HEK293 (cell line): ENCODE results near the gene EDAR.

Experiments used
- FEZF1 ChIP-seq: fragments of 450-650 bp; formaldehyde crosslinking; IDR thresholded peaks from 2 replicates; pipeline ENCODE4 v1.5.1; 2016; ENCODE audit warnings: missing biosample characterization, missing genetic modification characterization
- GLI2 ChIP-seq: fragments of 450-650 bp; formaldehyde crosslinking; IDR thresholded peaks from 2 replicates; pipeline ENCODE4; 2017; ENCODE audit warnings: missing biosample characterization, missing genetic modification characterization, low read depth, borderline replicate concordance
- GLIS1 ChIP-seq: fragments of 450-650 bp; formaldehyde crosslinking; IDR thresholded peaks from 2 replicates; pipeline ENCODE4 v1.5.1; 2016; ENCODE audit warnings: missing biosample characterization, missing genetic modification characterization
- HIC1 ChIP-seq: fragments of 450-650 bp; formaldehyde crosslinking; IDR thresholded peaks from 2 replicates; pipeline ENCODE4 v1.5.1; 2016; ENCODE audit warnings: missing biosample characterization, missing genetic modification characterization
- IKZF3 ChIP-seq: fragments of 450-650 bp; IDR thresholded peaks from 2 replicates; pipeline ENCODE4 v1.5.0; 2018; ENCODE audit warnings: missing biosample characterization, mild to moderate bottlenecking, missing genetic modification characterization, moderate library complexity
- INSM2 ChIP-seq: fragments of 450-650 bp; formaldehyde crosslinking; IDR thresholded peaks from 2 replicates; pipeline ENCODE4 v1.5.1; 2016; ENCODE audit warnings: missing biosample characterization, missing genetic modification characterization
- KLF10 ChIP-seq: fragments of 450-650 bp; IDR thresholded peaks from 2 replicates; pipeline ENCODE4 v1.5.1; 2018; ENCODE audit warnings: missing biosample characterization, mild to moderate bottlenecking, missing genetic modification characterization
- MZF1 ChIP-seq: fragments of 450-650 bp; formaldehyde crosslinking; IDR thresholded peaks from 2 replicates; pipeline ENCODE4 v1.5.1; 2017; ENCODE audit warnings: missing biosample characterization, missing genetic modification characterization, borderline replicate concordance
- OSR2 ChIP-seq: fragments of 450-650 bp; formaldehyde crosslinking; IDR thresholded peaks from 2 replicates; pipeline ENCODE4 v1.5.1; 2016; ENCODE audit warnings: missing biosample characterization, missing genetic modification characterization
- SP7 ChIP-seq: fragments of 450-650 bp; formaldehyde crosslinking; IDR thresholded peaks from 2 replicates; pipeline ENCODE4 v1.5.1; 2016; ENCODE audit warnings: missing biosample characterization, missing genetic modification characterization
- ZBTB20 ChIP-seq: fragments of 450-650 bp; formaldehyde crosslinking; IDR thresholded peaks from 2 replicates; pipeline ENCODE4 v1.5.1; 2016; ENCODE audit warnings: missing biosample characterization, missing genetic modification characterization
- ZBTB8A ChIP-seq: fragments of 450-650 bp; formaldehyde crosslinking; IDR thresholded peaks from 2 replicates; pipeline ENCODE4 v1.5.1; 2016; ENCODE audit warnings: missing biosample characterization, missing genetic modification characterization
- ZEB2 ChIP-seq: fragments of 450-650 bp; formaldehyde crosslinking; IDR thresholded peaks from 2 replicates; pipeline ENCODE4 v1.5.1; 2016; ENCODE audit warnings: missing biosample characterization, missing genetic modification characterization
- ZFHX2 ChIP-seq: fragments of 450-650 bp; formaldehyde crosslinking; conservative IDR thresholded peaks from 2 replicates; pipeline ENCODE4 v1.5.1; 2016; ENCODE audit warnings: missing biosample characterization, missing genetic modification characterization
- ZIC2 ChIP-seq: fragments of 450-650 bp; formaldehyde crosslinking; IDR thresholded peaks from 2 replicates; pipeline ENCODE4 v1.5.1; 2016; ENCODE audit warnings: missing biosample characterization, missing genetic modification characterization
- ZNF146 ChIP-seq: fragments of 450-650 bp; formaldehyde crosslinking; IDR thresholded peaks from 2 replicates; pipeline ENCODE4 v1.5.1; 2016; ENCODE audit warnings: missing biosample characterization, missing genetic modification characterization
- ZNF24 ChIP-seq: fragments of 450-650 bp; formaldehyde crosslinking; IDR thresholded peaks from 2 replicates; pipeline ENCODE4 v1.5.1; 2016; ENCODE audit warnings: missing biosample characterization, missing genetic modification characterization
- ZNF335 ChIP-seq: fragments of 450-650 bp; formaldehyde crosslinking; conservative IDR thresholded peaks from 2 replicates; pipeline ENCODE4 v1.5.1; 2016; ENCODE audit warnings: missing biosample characterization, missing genetic modification characterization
- ZNF341 ChIP-seq: fragments of 450-650 bp; formaldehyde crosslinking; IDR thresholded peaks from 2 replicates; pipeline ENCODE4; 2016; ENCODE audit warnings: low read depth, missing biosample characterization, missing genetic modification characterization
- ZNF513 ChIP-seq: fragments of 450-650 bp; IDR thresholded peaks from 2 replicates; pipeline ENCODE4 v1.5.1; 2018; ENCODE audit warnings: missing biosample characterization, missing genetic modification characterization
- ZNF518A ChIP-seq: fragments of 450-650 bp; formaldehyde crosslinking; conservative IDR thresholded peaks from 2 replicates; pipeline ENCODE4 v1.5.1; 2016; ENCODE audit warnings: low read depth, missing biosample characterization, missing genetic modification characterization
- ZNF629 ChIP-seq: fragments of 450-650 bp; formaldehyde crosslinking; IDR thresholded peaks from 2 replicates; pipeline ENCODE4 v1.5.1; 2017; ENCODE audit warnings: missing biosample characterization, missing genetic modification characterization
- ZNF777 ChIP-seq: fragments of 450-650 bp; formaldehyde crosslinking; IDR thresholded peaks from 2 replicates; pipeline ENCODE4 v1.5.1; 2017; ENCODE audit warnings: missing biosample characterization, missing genetic modification characterization, borderline replicate concordance
- ZSCAN23 ChIP-seq: fragments of 450-650 bp; formaldehyde crosslinking; IDR thresholded peaks from 2 replicates; pipeline ENCODE4 v1.5.1; 2016; ENCODE audit warnings: missing biosample characterization, missing genetic modification characterization
- ZXDB ChIP-seq: fragments of 450-650 bp; formaldehyde crosslinking; IDR thresholded peaks from 2 replicates; pipeline ENCODE4 v1.5.1; 2016; ENCODE audit warnings: missing biosample characterization, missing genetic modification characterization
- TF ChIP-seq, protein P1 (sequence below): fragments of 450-650 bp; formaldehyde crosslinking; IDR thresholded peaks from 2 replicates; pipeline ENCODE4 v1.5.1; 2016; ENCODE audit warnings: missing biosample characterization, missing genetic modification characterization
- TF ChIP-seq, protein P2 (sequence below): fragments of 450-650 bp; formaldehyde crosslinking; IDR thresholded peaks from 2 replicates; pipeline ENCODE4 v1.5.1; 2016; ENCODE audit warnings: missing biosample characterization, missing genetic modification characterization

Gene EDAR

GRCh38 chr2:109029490-109030201 is 40.6 kb upstream of the EDAR start (continued):
- TF ChIP-seq, protein P1, sequence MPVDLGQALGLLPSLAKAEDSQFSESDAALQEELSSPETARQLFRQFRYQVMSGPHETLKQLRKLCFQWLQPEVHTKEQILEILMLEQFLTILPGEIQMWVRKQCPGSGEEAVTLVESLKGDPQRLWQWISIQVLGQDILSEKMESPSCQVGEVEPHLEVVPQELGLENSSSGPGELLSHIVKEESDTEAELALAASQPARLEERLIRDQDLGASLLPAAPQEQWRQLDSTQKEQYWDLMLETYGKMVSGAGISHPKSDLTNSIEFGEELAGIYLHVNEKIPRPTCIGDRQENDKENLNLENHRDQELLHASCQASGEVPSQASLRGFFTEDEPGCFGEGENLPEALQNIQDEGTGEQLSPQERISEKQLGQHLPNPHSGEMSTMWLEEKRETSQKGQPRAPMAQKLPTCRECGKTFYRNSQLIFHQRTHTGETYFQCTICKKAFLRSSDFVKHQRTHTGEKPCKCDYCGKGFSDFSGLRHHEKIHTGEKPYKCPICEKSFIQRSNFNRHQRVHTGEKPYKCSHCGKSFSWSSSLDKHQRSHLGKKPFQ, result 0 out of 2 replicates have a peak, but pooled peaks have one; percentile 26
- TF ChIP-seq ZFHX2, result 0 out of 2 replicates have a peak, but pooled peaks have one; percentile 21
- TF ChIP-seq GLIS1 (tag by site-specific recombination), result 0 out of 2 replicates have a peak, but pooled peaks have one; percentile 6
- TF ChIP-seq OSR2 (tag by site-specific recombination), result peak; percentile 84
- TF ChIP-seq SP7 (tag by site-specific recombination), result peak; percentile 34; the same call in 1 of the 2 replicates
- 0 out of 2 replicates have a peak, but pooled peaks have one; percentile 37 for TF ChIP-seq ZNF146 (tag by site-specific recombination)
- 0 out of 2 replicates have a peak, but pooled peaks have one; percentile 58 for TF ChIP-seq INSM2 (tag by site-specific recombination)
- TF ChIP-seq ZIC2 (tag by site-specific recombination), result peak; percentile 58; the same call in 1 of the 2 replicates
- peak; percentile 90 for TF ChIP-seq ZEB2
- peak; percentile 91 for TF ChIP-seq FEZF1 (tag by site-specific recombination)
- peak; percentile 83 for TF ChIP-seq KLF10
- TF ChIP-seq ZXDB (tag by site-specific recombination), result peak; percentile 97
- no peak for TF ChIP-seq HIC1 (tag by site-specific recombination)
- TF ChIP-seq, protein P2, sequence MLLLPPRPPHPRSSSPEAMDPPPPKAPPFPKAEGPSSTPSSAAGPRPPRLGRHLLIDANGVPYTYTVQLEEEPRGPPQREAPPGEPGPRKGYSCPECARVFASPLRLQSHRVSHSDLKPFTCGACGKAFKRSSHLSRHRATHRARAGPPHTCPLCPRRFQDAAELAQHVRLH (tag by site-specific recombination), result 0 out of 2 replicates have a peak, but pooled peaks have one; percentile 32
- peak; percentile 39; the same call in 1 of the 2 replicates for TF ChIP-seq ZBTB20 (tag by site-specific recombination)
- TF ChIP-seq ZNF24 (tag by site-specific recombination), result peak; percentile 93
- TF ChIP-seq ZNF335 (tag by site-specific recombination), result peak; percentile 55; the same call in 1 of the 2 replicates
- no peak for TF ChIP-seq MZF1 (tag by site-specific recombination)
- 0 out of 2 replicates have a peak, but pooled peaks have one; percentile 46 for TF ChIP-seq ZSCAN23 (tag by site-specific recombination)
- peak; percentile 90 for TF ChIP-seq ZNF341
- TF ChIP-seq ZNF777, result no peak
- TF ChIP-seq ZNF513, result 0 out of 2 replicates have a peak, but pooled peaks have one; percentile 8
- peak; percentile 89 for TF ChIP-seq ZNF629
- peak; percentile 72 for TF ChIP-seq IKZF3 (tag by site-specific recombination)
- peak; percentile 33; the same call in 1 of the 2 replicates for TF ChIP-seq ZBTB8A (tag by site-specific recombination)
- TF ChIP-seq ZNF518A, result 0 out of 2 replicates have a peak, but pooled peaks have one; percentile 17
- TF ChIP-seq GLI2 (tag by site-specific recombination), result peak; percentile 92
